ENCODE results near the gene DYRK1A.

The DYRK1A gene

GRCh38 chr21:37568916-37569315 is 202.3 kb downstream of the DYRK1A start:
- DNase-seq (ENCODE audit: low read depth), result no peak
- H3K4me3 ChIP-seq (replicated peaks; ENCODE audit: low read depth, low read length), result no peak overlapping the region
- no peak for TF ChIP-seq CTCF (IDR thresholded peaks at IDR 0.05; ENCODE audit: low read length, missing control alignments)

GRCh38 chr21:37571442-37571841 is 204.9 kb downstream of the DYRK1A start:
- TF ChIP-seq CTCF (IDR thresholded peaks at IDR 0.05; ENCODE audit: low read length, missing control alignments), result no peak
- DNase-seq (ENCODE audit: low read depth), result no peak
- no peak overlapping the region for H3K4me3 ChIP-seq (replicated peaks; ENCODE audit: low read depth, low read length)

- H3K4me3 ChIP-seq (replicated peaks; ENCODE audit: low read depth, low read length), result no peak overlapping the region
- no peak for DNase-seq (ENCODE audit: low read depth)
- TF ChIP-seq CTCF (IDR thresholded peaks at IDR 0.05; ENCODE audit: low read length, missing control alignments), result no peak
Observed at GRCh38 chr21:37574316-37574715, 207.7 kb downstream of the DYRK1A start.

DNA sequence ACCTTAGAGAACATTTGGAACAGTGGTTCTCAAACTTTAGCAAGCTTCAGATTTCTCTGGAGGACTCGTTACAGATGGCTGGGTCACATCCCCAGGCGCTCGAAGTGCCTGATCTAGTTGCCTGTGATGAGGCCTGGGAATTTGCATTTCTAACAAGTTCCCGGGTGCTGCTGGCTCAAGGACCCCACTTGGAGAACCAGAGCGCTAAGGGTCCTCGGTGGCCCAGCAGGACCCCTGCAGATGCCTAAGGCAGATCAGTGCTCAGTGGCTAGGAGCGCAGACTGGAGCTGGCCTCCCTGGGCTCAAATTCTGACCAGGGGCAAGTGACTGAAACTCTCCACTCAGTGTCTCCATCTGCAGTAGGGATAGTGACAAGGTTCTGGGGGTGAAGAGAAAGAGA is 208.2 kb downstream of the DYRK1A start:
- no peak overlapping the region for H3K4me3 ChIP-seq (replicated peaks; ENCODE audit: low read depth, low read length)
- no peak for DNase-seq (ENCODE audit: low read depth)
- no peak for TF ChIP-seq CTCF (IDR thresholded peaks at IDR 0.05; ENCODE audit: low read length, missing control alignments)

GRCh38 chr21:37575580-37575979 is 209.0 kb downstream of the DYRK1A start:
- TF ChIP-seq CTCF (IDR thresholded peaks at IDR 0.05; ENCODE audit: low read length, missing control alignments), result no peak
- no peak overlapping the region for H3K4me3 ChIP-seq (replicated peaks; ENCODE audit: low read depth, low read length)
- DNase-seq (ENCODE audit: low read depth), result no peak
